Measurements from ENCODE around the gene PAN2. TPM values are rescaled to one million over a fixed set of nuclear protein-coding genes. Genes with fewer than 3 reads are reported as not detected.

Gene PAN2
- total RNA-seq, 1 experiment from 2014 or later: 35.4 TPM

DNA sequence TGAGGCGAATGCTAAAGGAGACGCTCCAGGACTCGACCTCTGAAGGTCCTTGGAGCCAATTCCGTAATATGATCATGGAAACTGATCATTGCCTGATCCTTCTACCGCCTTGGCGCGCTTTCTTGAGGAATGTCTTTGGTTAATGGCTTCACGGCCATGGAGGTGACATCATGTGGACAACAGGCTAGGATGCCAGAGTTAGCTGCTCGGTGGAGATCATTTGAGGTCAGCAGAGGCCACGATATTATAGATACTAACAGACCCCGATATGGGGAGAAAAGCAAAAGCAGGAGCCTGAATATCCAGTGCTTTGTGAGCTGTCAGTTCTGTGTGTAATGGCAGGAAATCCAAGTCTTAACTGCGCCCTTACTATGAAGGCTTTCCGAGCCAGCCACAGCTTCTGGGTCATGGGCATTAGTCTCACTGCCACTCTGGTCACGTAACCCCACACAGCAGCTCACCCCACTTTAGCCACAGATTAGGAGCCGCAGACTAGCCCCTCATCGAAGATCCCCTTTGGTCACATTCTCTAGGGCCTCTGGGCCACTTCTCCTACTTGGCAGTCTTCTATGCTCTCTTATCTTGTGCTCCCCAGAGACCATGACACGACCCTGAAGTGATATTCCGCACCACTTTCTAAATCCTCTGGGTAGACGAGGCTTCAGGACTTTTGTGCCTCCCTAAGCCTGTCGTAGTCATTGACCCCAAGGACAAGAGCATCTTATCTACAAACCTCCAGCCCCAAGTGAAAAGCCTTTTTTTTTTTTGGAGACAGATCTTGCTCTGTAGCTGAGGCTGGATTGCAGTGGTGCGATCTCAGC is 32.9 kb downstream of the PAN2 start:
- Mint-ChIP-seq H3K36me3 (ENCODE audit: insufficient read depth in 1 of 3, low read depth in 3 of 3) (peaks cover 8 to 51% (median 29%) of the 10 kb centered on the region in 3 experiments), H3K4me3 (peak overlapping the region; percentile 95 to 96), H3K4me1 (peaks cover 15 to 19% of the 10 kb centered on the region in 2 experiments), H3K27me3 (ENCODE audit: low read depth) (no peaks in the 10 kb centered on the region), H3K27ac (peak overlapping the region; percentile 96 to 99 (median 99)), H3K9me3 (no peaks in the 10 kb centered on the region)
- Histone ChIP-seq H3K9me3 (ENCODE audit: control insufficient read depth, low read depth, low read length) (no peaks in the 10 kb centered on the region), H3K14ac (ENCODE audit: insufficient read depth, low read length) (peak overlapping the region; percentile 2; the same call in 1 of the 2 replicates), H2AFZ (ENCODE audit: low read length) (no peak overlapping the region), H2BK12ac (ENCODE audit: insufficient read length, low read depth, low read length) (no peak overlapping the region), H3K18ac (ENCODE audit: insufficient read length, low read depth, low read length) (peak overlapping the region; percentile 3), H2BK5ac (ENCODE audit: insufficient read length, low read length) (peak overlapping the region; percentile 24), H2BK15ac (ENCODE audit: low read depth, low read length) (no peak overlapping the region), H3K23ac (ENCODE audit: insufficient read length, low read depth, low read length) (no peak overlapping the region), H4K8ac (replicated peaks; ENCODE audit: insufficient read length, low read depth, low read length) (no peak overlapping the region), H2BK120ac (ENCODE audit: low read depth, low read length, poor library complexity, severe bottlenecking) (no peak overlapping the region), H3K4ac (ENCODE audit: low read depth, low read length) (no peak overlapping the region), H4K20me1 (ENCODE audit: control insufficient read depth, insufficient read depth, insufficient read length) (no peaks in the 10 kb centered on the region), H3K27me3 (ENCODE audit: insufficient read depth, low read length) (no peaks in the 10 kb centered on the region), H3K23me2 (ENCODE audit: insufficient read length, low read depth, low read length, poor library complexity, severe bottlenecking) (peaks cover 11% of the 10 kb centered on the region), H3K9ac (ENCODE audit: extremely low read depth, insufficient read length, low read length) (peak overlapping the region; percentile 34), H3K4me2 (ENCODE audit: insufficient read depth, insufficient read length, low read length) (peak overlapping the region; percentile 64), H3K56ac (ENCODE audit: insufficient read length, low read depth, low read length) (no peak overlapping the region), H3T11ph (ENCODE audit: low read length) (no peak overlapping the region), H4K91ac (ENCODE audit: insufficient read length, low read depth, low read length) (no peak overlapping the region), H4K5ac (ENCODE audit: insufficient read length, low read depth, low read length) (no peak overlapping the region), H2AK5ac (ENCODE audit: insufficient read length, low read length) (no peak overlapping the region), H3K27ac (ENCODE audit: insufficient read length, low read depth, low read length) (peak overlapping the region; percentile 35), H3K79me2 (ENCODE audit: insufficient read depth, low read length) (peaks cover 15% of the 10 kb centered on the region; the same call in 1 of the 2 replicates), H2BK20ac (ENCODE audit: low read depth, low read length, poor library complexity, severe bottlenecking) (no peak overlapping the region), H3K79me1 (ENCODE audit: insufficient read depth, low read depth, low read length, poor library complexity, severe bottlenecking) (peaks cover 15% of the 10 kb centered on the region), H3K4me1 (ENCODE audit: insufficient read depth, low read length) (no peaks in the 10 kb centered on the region; the same call in 1 of the 2 replicates)
- no peak for DNase-seq
- no CpG with 5 or more reads among the region's 21 CpGs for WGBS (ENCODE audit: extremely low coverage, insufficient read length, low lambda C conversion rate)
- TF ChIP-seq, protein P1, sequence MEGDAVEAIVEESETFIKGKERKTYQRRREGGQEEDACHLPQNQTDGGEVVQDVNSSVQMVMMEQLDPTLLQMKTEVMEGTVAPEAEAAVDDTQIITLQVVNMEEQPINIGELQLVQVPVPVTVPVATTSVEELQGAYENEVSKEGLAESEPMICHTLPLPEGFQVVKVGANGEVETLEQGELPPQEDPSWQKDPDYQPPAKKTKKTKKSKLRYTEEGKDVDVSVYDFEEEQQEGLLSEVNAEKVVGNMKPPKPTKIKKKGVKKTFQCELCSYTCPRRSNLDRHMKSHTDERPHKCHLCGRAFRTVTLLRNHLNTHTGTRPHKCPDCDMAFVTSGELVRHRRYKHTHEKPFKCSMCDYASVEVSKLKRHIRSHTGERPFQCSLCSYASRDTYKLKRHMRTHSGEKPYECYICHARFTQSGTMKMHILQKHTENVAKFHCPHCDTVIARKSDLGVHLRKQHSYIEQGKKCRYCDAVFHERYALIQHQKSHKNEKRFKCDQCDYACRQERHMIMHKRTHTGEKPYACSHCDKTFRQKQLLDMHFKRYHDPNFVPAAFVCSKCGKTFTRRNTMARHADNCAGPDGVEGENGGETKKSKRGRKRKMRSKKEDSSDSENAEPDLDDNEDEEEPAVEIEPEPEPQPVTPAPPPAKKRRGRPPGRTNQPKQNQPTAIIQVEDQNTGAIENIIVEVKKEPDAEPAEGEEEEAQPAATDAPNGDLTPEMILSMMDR (conservative IDR thresholded peaks at IDR 0.05): no peak

Data from H9 (cell line).